Endothelial cell of umbilical vein (primary cell): ENCODE data around the gene ZBTB18. TPM values are rescaled to one million over a fixed set of nuclear protein-coding genes. Genes with fewer than 3 reads are reported as not detected.

Experiments used
- BruUV-seq: library from RNA; stranded (reverse); fragments of 400-500 nt; replicated peaks from 2 replicates; lab custom pipeline; 2021; lab: Mats Ljungman, UMichigan
- CTCF ChIA-PET: fragments of 300-600, 350-600 bp; sonication (Branson Sonifier 250); formaldehyde crosslinking; loops from one replicate; lab custom pipeline; 2021; ENCODE audit warnings: antibody characterized with exemption, inconsistent platforms; lab: Charles Lee
- POLR2A ChIA-PET: fragments of 300-600, 350-600 bp; sonication (Branson Sonifier 250); formaldehyde crosslinking; loops from one replicate; lab custom pipeline; 2021; ENCODE audit warnings: antibody characterized with exemption, inconsistent platforms; lab: Charles Lee
- DNase-seq: peaks from one replicate; pipeline ENCODE4 v3.0.0-alpha.2; 2011; ENCODE audit warnings: low read depth, low spot score
- FAIRE-seq: peaks from 2 replicates; lab custom pipeline; 2011; peaks lifted over from hg19 to GRCh38; lab: Jason Lieb, UNC
- H2AFZ ChIP-seq: 2 replicates; pipeline ENCODE4 v1.6.0; 2012; ENCODE audit warnings: low read depth, low read length, control low read depth, inconsistent platforms
- H3K27ac ChIP-seq: 2 replicates; pipeline ENCODE4 v1.5.1; 2011; ENCODE audit warnings: low read depth, mild to moderate bottlenecking, control low read depth, low read length, moderate library complexity; ENCODE audit not compliant: insufficient read depth
- H3K27me3 ChIP-seq, 2 experiments: 2 replicates each; pipeline versions ENCODE4 v1.6.0 to v1.6.1; 2011; ENCODE audit warnings: low read length in 2 of 2, mixed read lengths in 1 of 2; ENCODE audit not compliant: control insufficient read depth in 2 of 2, insufficient read depth in 2 of 2
- H3K36me3 ChIP-seq, 2 experiments: 2 replicates in 1 of 2; 3 replicates in 1 of 2; pipeline ENCODE4 v1.5.1; 2011; ENCODE audit warnings: low read length in 2 of 2, mild to moderate bottlenecking in 1 of 2, moderate library complexity in 1 of 2; ENCODE audit not compliant: control insufficient read depth in 2 of 2, insufficient read depth in 2 of 2; ENCODE audit errors: extremely low read depth in 1 of 2
- H3K4me1 ChIP-seq: 3 replicates; pipeline ENCODE4 v1.5.1; 2011; ENCODE audit warnings: mild to moderate bottlenecking, low read length; ENCODE audit not compliant: control insufficient read depth, insufficient read depth; ENCODE audit errors: extremely low read depth
- H3K4me2 ChIP-seq: 2 replicates; pipeline ENCODE4 v1.6.1; 2011; ENCODE audit warnings: low read length, control low read depth, mixed read lengths; ENCODE audit not compliant: insufficient read depth
- H3K4me3 ChIP-seq, 3 experiments: fragments of 200-600 bp in 1 of 3; sonication (generic), shearing (Covaris generic) in 1 of 3; replicated peaks in 1 of 3; 2 replicates each; pipeline ENCODE4 v1.5.1; 2011 to 2016; ENCODE audit warnings: control low read depth in 3 of 3, low read length in 3 of 3, mild to moderate bottlenecking in 2 of 3, inconsistent platforms in 1 of 3, low read depth in 1 of 3, moderate library complexity in 1 of 3; ENCODE audit not compliant: insufficient read depth in 1 of 3
- H3K79me2 ChIP-seq: 2 replicates; pipeline ENCODE4 v1.6.0; 2012; ENCODE audit warnings: low read length, inconsistent platforms; ENCODE audit not compliant: control insufficient read depth, insufficient read depth
- H3K9ac ChIP-seq: replicated peaks from 2 replicates; pipeline ENCODE3; 2011; ENCODE audit warnings: low read length, control low read depth; ENCODE audit not compliant: insufficient read depth; ENCODE audit errors: extremely low read depth
- H3K9me1 ChIP-seq: replicated peaks from 3 replicates; pipeline ENCODE4 v1.6.0; 2011; ENCODE audit warnings: mild to moderate bottlenecking, low read length; ENCODE audit not compliant: control insufficient read depth, insufficient read depth; ENCODE audit errors: extremely low read depth
- H3K9me3 ChIP-seq: replicated peaks from 2 replicates; pipeline ENCODE4 v1.5.1; 2012; ENCODE audit warnings: low read length, inconsistent platforms; ENCODE audit not compliant: control insufficient read depth, insufficient read depth
- H4K20me1 ChIP-seq: replicated peaks from 2 replicates; pipeline ENCODE3; 2011; ENCODE audit warnings: mild to moderate bottlenecking, low read length; ENCODE audit not compliant: control insufficient read depth, insufficient read depth; ENCODE audit errors: extremely low read depth
- CTCF ChIP-seq, 2 donors: IDR thresholded peaks; 1 replicate in 1 of 2; 2 replicates in 1 of 2; pipeline ENCODE4 v1.5.1; 2011; ENCODE audit warnings: low read length in 2 of 2, mild to moderate bottlenecking in 2 of 2, moderate library complexity in 2 of 2, control low read depth in 1 of 2, inconsistent platforms in 1 of 2, low read depth in 1 of 2; ENCODE audit not compliant: insufficient read depth in 1 of 2; ENCODE audit errors: extremely low read depth in 1 of 2
- EZH2 ChIP-seq: IDR thresholded peaks from 2 replicates; pipeline ENCODE4 v1.6.1; 2012; ENCODE audit warnings: borderline replicate concordance, low read depth, mild to moderate bottlenecking, moderate library complexity, low read length, inconsistent platforms; ENCODE audit not compliant: severe bottlenecking
- FOS ChIP-seq: IDR thresholded peaks from 2 replicates; pipeline ENCODE4 v1.6.1; 2011; ENCODE audit warnings: mild to moderate bottlenecking, low read length, moderate library complexity, borderline replicate concordance; ENCODE audit not compliant: insufficient read depth
- GATA2 ChIP-seq: IDR thresholded peaks from 2 replicates; pipeline ENCODE4 v1.7.0; 2011; ENCODE audit warnings: low read depth, mild to moderate bottlenecking, moderate library complexity, mixed read lengths, low read length; ENCODE audit not compliant: insufficient read length, insufficient read depth
- JUN ChIP-seq: IDR thresholded peaks from 2 replicates; pipeline ENCODE4 v1.6.1; 2011; ENCODE audit warnings: borderline replicate concordance, low read depth; ENCODE audit not compliant: insufficient read length, insufficient read depth
- MAX ChIP-seq: IDR thresholded peaks from 2 replicates; pipeline ENCODE4 v1.6.1; 2011; ENCODE audit not compliant: insufficient read depth, insufficient read length
- MYC ChIP-seq: IDR thresholded peaks from one replicate; pipeline ENCODE4 v1.6.1; 2011; ENCODE audit warnings: mild to moderate bottlenecking, low read depth, low read length
- POLR2A ChIP-seq: IDR thresholded peaks from 2 replicates; pipeline ENCODE4 v1.6.1; 2012; ENCODE audit warnings: low read depth, mild to moderate bottlenecking, control low read depth, low read length
- POLR2AphosphoS5 ChIP-seq: IDR thresholded peaks from 2 replicates; pipeline ENCODE4 v1.6.1; 2012; ENCODE audit warnings: low read depth, mild to moderate bottlenecking, control low read depth, low read length, moderate library complexity; ENCODE audit not compliant: insufficient read depth
- dilution Hi-C: fragments of 300-500 bp; cut with MboI; formaldehyde crosslinking; loops from one replicate; pipeline ENCODE4 v1.15.0; 2019; ENCODE audit warnings: low sequenced_read_pairs; ENCODE audit not compliant: extremely low pct_ligation_motif_present
- intact Hi-C: fragments of 100-400 bp; cut with micrococcal nuclease; formaldehyde crosslinking; loops from one replicate; pipeline ENCODE4 v1.10.0; 2022
- polyA plus RNA-seq, 4 experiments: library from polyadenylated mRNA; depleted of rRNA in 3 of 4; stranded (reverse) in 3 of 4; unstranded in 1 of 4; fragments of >200 nt; gene quantifications; 2 replicates each; pipeline versions ENCODE4 v1.2.1 to v1.2.3, GENCODE V29; 2011 to 2012; ENCODE audit warnings: missing spikeins in 1 of 4
- total RNA-seq: library from RNA; stranded (reverse); gene quantifications from 2 replicates; pipeline ENCODE4 v1.2.3, GENCODE V29; 2021

ZBTB18 gene
- total and polyA plus RNA-seq, 2 donors (not counting 3 experiments of a cell fraction or from before 2014, with no cell fraction given): 15.5 to 21.1 TPM

GRCh38 chr1:244011786-244012185 lies 39.3 kb upstream of the ZBTB18 start:
- peak; percentile 64 for DNase-seq
- Histone ChIP-seq H3K4me3 (peak overlapping the region in 1 of 3 experiments; percentile 48), H3K27ac (no peak overlapping the region), H3K79me2 (no peaks in the 10 kb centered on the region), H3K36me3 (no peaks in the 10 kb centered on the region), H2AFZ (no peak overlapping the region), H3K9me3 (no peaks in the 10 kb centered on the region), H3K27me3 (no peaks in the 10 kb centered on the region), H3K4me1 (peaks cover 24% of the 10 kb centered on the region), H3K4me2 (peak overlapping the region; percentile 72), H3K9me1 (no peaks in the 10 kb centered on the region), H3K9ac (no peak overlapping the region), H4K20me1 (no peaks in the 10 kb centered on the region)
- ChIA-PET POLR2A (no interaction called here), CTCF (interaction anchor here (0.6 to 1.9 kb wide), 5 partner anchors 16 to 668 kb away, joined by 3 to 5 read pairs (median 3); no protein-coding TSS in a partner anchor)
- BruUV-seq: no TSS peak
- dilution Hi-C loops (no loop called here), intact Hi-C loops (loop anchor here (1.0 to 2.0 kb wide), 2 partner anchors 37 to 261 kb away; no protein-coding TSS in a partner anchor)
- TF ChIP-seq JUN (no peak), MAX (no peak), POLR2AphosphoS5 (no peak), CTCF (IDR thresholded peaks at IDR 0.05; ENCODE audit: extremely low read depth in 1 of 2, insufficient read depth in 1 of 2, low read depth in 1 of 2, low read length in 2 of 2) (no peak), POLR2A (no peak), GATA2 (no peak), MYC (no peak), EZH2 (no peak), FOS (no peak)
- FAIRE-seq: peak; percentile 79
